LHCN-M2 (cell line): ENCODE results near the gene GBP1. TPM values are rescaled to one million over a fixed set of nuclear protein-coding genes. Genes with fewer than 3 reads are reported as not detected.
"Not testable (repeated sequence)": the region's sequence is repeated elsewhere in the genome, so short reads cannot be mapped to it uniquely, and the experiment has no call there.

ENCODE experiments used
- DNase-seq: peaks from one replicate; pipeline ENCODE4 v3.0.0-alpha.2; 2012; ENCODE audit warnings: low read depth
- total RNA-seq: library from RNA; depleted of rRNA; stranded (reverse); fragments of >200 nt; gene quantifications from 2 replicates; pipeline ENCODE4 v1.2.3, GENCODE V29; 2014; rRNA removed

GBP1 gene
- total RNA-seq, 1 experiment from 2014 or later, result 37.7 TPM

DNA sequence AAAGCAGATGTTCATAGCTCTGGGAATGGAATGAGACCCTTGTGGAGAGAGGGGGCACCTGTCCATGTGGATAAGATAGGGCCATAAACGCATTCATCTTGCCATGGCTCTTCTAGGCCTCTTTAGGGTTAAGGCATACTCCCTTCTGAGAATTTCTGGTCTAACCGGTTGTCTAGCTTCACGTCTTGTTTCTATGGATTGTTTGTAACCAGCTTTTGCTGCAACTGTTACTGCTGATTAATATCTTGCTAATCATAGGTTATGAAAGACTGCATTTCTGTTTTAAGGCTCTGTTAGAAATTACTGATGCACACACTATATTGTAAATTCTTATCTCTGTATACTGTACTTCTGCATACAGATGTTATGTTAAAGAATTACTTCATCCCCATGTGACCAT is 46.7 kb downstream of the GBP1 start:
- not testable (repeated sequence) for DNase-seq

GRCh38 chr1:89008511-89008910 is 56.5 kb downstream of the GBP1 start:
- no peak for DNase-seq

DNA sequence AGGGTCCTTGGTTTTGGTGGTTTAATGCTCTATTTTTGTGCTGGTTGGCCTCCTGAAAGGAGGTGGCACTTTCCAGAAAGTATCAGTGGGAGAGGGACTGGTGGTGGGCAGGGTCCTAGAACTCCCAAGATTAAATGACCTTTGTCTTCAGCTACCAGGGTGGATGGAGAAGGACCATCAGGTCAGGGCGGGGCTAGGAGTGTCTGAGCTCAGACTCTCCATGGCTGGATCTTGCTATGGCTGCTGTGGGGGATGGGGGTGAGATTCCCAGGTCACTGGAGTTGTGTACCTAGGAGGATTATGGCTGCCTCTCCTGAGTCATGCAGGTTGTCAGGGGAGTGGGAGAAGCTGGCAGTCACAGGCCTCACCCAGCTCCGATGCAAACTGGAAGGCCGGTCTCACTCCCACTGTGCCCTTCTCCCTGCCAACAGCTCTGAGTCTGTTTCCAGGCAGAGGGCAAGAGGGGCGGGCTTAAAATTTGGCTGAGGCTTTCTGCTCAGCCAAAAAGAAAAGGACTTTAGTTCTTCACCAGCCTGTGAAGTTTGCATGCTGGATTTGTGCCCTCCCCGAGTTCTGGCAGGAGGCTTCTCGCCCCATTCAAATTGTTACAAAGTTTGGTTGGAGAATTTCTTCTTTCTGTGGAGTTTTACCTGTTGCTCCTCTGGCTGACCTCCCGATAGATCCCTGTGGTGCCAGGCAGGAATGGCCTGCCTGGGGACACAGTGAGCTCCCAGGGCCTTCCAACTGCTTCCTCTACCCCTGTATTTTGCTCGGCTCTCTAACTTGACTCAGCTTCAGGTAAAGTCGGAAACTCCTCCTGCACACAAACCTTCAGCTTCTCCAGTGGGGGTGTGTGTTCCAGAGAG is 59.5 kb downstream of the GBP1 start:
- no peak for DNase-seq

Other genes with a start within 250 kb of the GBP1 start
- gene GTF2B, start 173.6 kb downstream of the GBP1 start, total RNA-seq, result 36.1 and 44.9 TPM in 2 replicates
- gene KYAT3, start 72.6 kb downstream of the GBP1 start, total RNA-seq, result 24.1 and 29.4 TPM in 2 replicates
- gene RBMXL1, start 72.6 kb downstream of the GBP1 start, total RNA-seq, result 6.4 and 7.7 TPM in 2 replicates
- gene GBP3, start 42.3 kb downstream of the GBP1 start, total RNA-seq, result 67.6 and 72.9 TPM in 2 replicates
- gene GBP2, start 60.9 kb upstream of the GBP1 start, total RNA-seq, result 28.7 and 35.3 TPM in 2 replicates
- gene GBP7, start 110.8 kb upstream of the GBP1 start, total RNA-seq, result not detected in 2 replicates
- gene GBP4, start 133.7 kb upstream of the GBP1 start, total RNA-seq, result not detected in 2 replicates
- gene GBP5, start 207.7 kb upstream of the GBP1 start, total RNA-seq, result 0.13 and 0.40 TPM in 2 replicates